HCT116 (cell line): ENCODE data around the gene GRK2. TPM values are rescaled to one million over a fixed set of nuclear protein-coding genes. Genes with fewer than 3 reads are reported as not detected.

Source experiments
- ATAC-seq: fragments of 200-7000 bp; cut with Tn5 transposase; 2 replicates; pipeline ENCODE4 v1.9.1; 2020; ENCODE audit warnings: mild to moderate bottlenecking, moderate library complexity
- BruUV-seq: library from RNA; stranded (reverse); fragments of 400-500 nt; replicated peaks from 2 replicates; lab custom pipeline; 2021; lab: Mats Ljungman, UMichigan
- CTCF ChIA-PET: fragments of 300-600 bp; sonication (Branson Sonifier 250); formaldehyde crosslinking; loops from one replicate; lab custom pipeline; 2021; ENCODE audit warnings: antibody characterized with exemption; lab: Charles Lee
- POLR2A ChIA-PET: fragments of 300-600, 350-600 bp; sonication (Branson Sonifier 250); formaldehyde crosslinking; loops from one replicate; lab custom pipeline; 2021; ENCODE audit warnings: antibody characterized with exemption; lab: Charles Lee
- RAD21 ChIA-PET, 2 experiments: fragments of 300-600 bp; sonication (Branson Sonifier 250); formaldehyde crosslinking; loops; one replicate each; lab custom pipeline; 2023; ENCODE audit warnings: low total read pairs in 2 of 2; ENCODE audit not compliant: uncharacterized antibody in 2 of 2, unreplicated experiment in 2 of 2, low non-redundant PET in 1 of 2; lab: Charles Lee
- DNase-seq: peaks from one replicate; pipeline ENCODE4 v3.0.0-alpha.2; 2010; ENCODE audit warnings: low read depth, low spot score
- H2AFZ ChIP-seq: fragments of 200-600 bp; shearing (Covaris generic), sonication (generic); 2 replicates; pipeline ENCODE4 v1.6.1; 2017; ENCODE audit warnings: low read depth, mixed run types, mixed read lengths, antibody characterized with exemption, low read length; ENCODE audit not compliant: poor library complexity, severe bottlenecking
- H3K27ac ChIP-seq: 2 replicates; pipeline ENCODE4 v1.5.1; 2012; ENCODE audit warnings: low read depth, low read length
- H3K27me3 ChIP-seq: fragments of 200-600 bp; sonication (generic); 2 replicates; pipeline ENCODE4 v1.6.1; 2016; ENCODE audit warnings: mixed run types, low read length, mixed read lengths; ENCODE audit not compliant: insufficient read depth
- H3K36me3 ChIP-seq, 2 experiments: fragments of 200-500 bp in 1 of 2; fragments of 200-600 bp in 1 of 2; sonication (Bioruptor generic) in 1 of 2; sonication (generic) in 1 of 2; 2 replicates each; pipeline versions ENCODE4 v1.5.1 to v1.6.1; 2014 to 2016; ENCODE audit warnings: low read length in 2 of 2, inconsistent platforms in 1 of 2, mixed read lengths in 1 of 2, mixed run types in 1 of 2; ENCODE audit not compliant: insufficient read depth in 2 of 2, control insufficient read depth in 1 of 2
- H3K4me1 ChIP-seq, 2 experiments: fragments of 200-600 bp in 1 of 2; sonication (generic) in 1 of 2; 2 replicates each; pipeline versions ENCODE4 v1.5.1 to v1.6.1; 2012 to 2017; ENCODE audit warnings: low read length in 2 of 2, inconsistent platforms in 1 of 2, mild to moderate bottlenecking in 1 of 2, mixed read lengths in 1 of 2, mixed run types in 1 of 2, moderate library complexity in 1 of 2; ENCODE audit not compliant: insufficient read depth in 2 of 2, control insufficient read depth in 1 of 2
- H3K4me2 ChIP-seq: fragments of 200-600 bp; sonication (generic); 2 replicates; pipeline ENCODE4 v1.6.1; 2017; ENCODE audit warnings: mixed run types, low read length, mixed read lengths
- H3K4me3 ChIP-seq, 2 experiments: fragments of 200-600 bp in 1 of 2; sonication (generic) in 1 of 2; replicated peaks in 1 of 2; 2 replicates each; pipeline ENCODE4 v1.5.1; 2011 to 2016; ENCODE audit warnings: low read length in 2 of 2, control low read depth in 1 of 2, low read depth in 1 of 2, mild to moderate bottlenecking in 1 of 2, mixed read lengths in 1 of 2, mixed run types in 1 of 2
- H3K79me2 ChIP-seq: fragments of 200-600 bp; sonication (generic); 2 replicates; pipeline ENCODE4 v1.6.1; 2017; ENCODE audit warnings: mild to moderate bottlenecking, mixed run types, low read length, moderate library complexity, mixed read lengths; ENCODE audit not compliant: insufficient read depth
- H3K9ac ChIP-seq: fragments of 200-600 bp; sonication (generic); 2 replicates; pipeline ENCODE4 v1.6.1; 2016; ENCODE audit warnings: low read length, mixed read lengths
- H3K9me2 ChIP-seq: fragments of 200-600 bp; sonication (generic), shearing (Covaris generic); 2 replicates; pipeline ENCODE4 v1.6.1; 2017; ENCODE audit warnings: mixed run types, mild to moderate bottlenecking, moderate library complexity; ENCODE audit not compliant: insufficient read depth
- H3K9me3 ChIP-seq, 2 experiments: fragments of 200-500 bp in 1 of 2; fragments of 200-600 bp in 1 of 2; sonication (Bioruptor generic) in 1 of 2; sonication (generic) in 1 of 2; 2 replicates each; pipeline ENCODE4 v1.6.1; 2014 to 2017; ENCODE audit warnings: low read length in 2 of 2, mixed read lengths in 2 of 2, inconsistent platforms in 1 of 2, low read depth in 1 of 2, mild to moderate bottlenecking in 1 of 2, mixed run types in 1 of 2, moderate library complexity in 1 of 2; ENCODE audit not compliant: control insufficient read depth in 1 of 2, insufficient read depth in 1 of 2
- H4K20me1 ChIP-seq: fragments of 200-600 bp; sonication (generic), shearing (Covaris generic); 2 replicates; pipeline ENCODE4 v1.6.1; 2017; ENCODE audit warnings: mixed run types, mild to moderate bottlenecking, moderate library complexity; ENCODE audit not compliant: insufficient read depth
- ATF3 ChIP-seq: IDR thresholded peaks from 2 replicates; pipeline ENCODE4 v1.6.1; 2012
- CBX3 ChIP-seq: IDR thresholded peaks from 2 replicates; pipeline ENCODE4 v1.6.1; 2012; ENCODE audit warnings: low read depth
- CEBPB ChIP-seq: IDR thresholded peaks from 2 replicates; pipeline ENCODE4 v1.6.1; 2012; ENCODE audit warnings: low read depth
- CTCF ChIP-seq, 3 experiments: fragments of 200-600 bp in 1 of 3; sonication (generic) in 1 of 3; IDR thresholded peaks in 2 of 3; conservative IDR thresholded peaks in 1 of 3; 2 replicates each; pipeline ENCODE4 v1.5.1; 2012 to 2017; ENCODE audit warnings: low read depth in 2 of 3, low read length in 2 of 3, antibody characterized with exemption in 1 of 3, borderline replicate concordance in 1 of 3, control low read depth in 1 of 3, mild to moderate bottlenecking in 1 of 3, mixed read lengths in 1 of 3, mixed run types in 1 of 3, moderate library complexity in 1 of 3; ENCODE audit not compliant: insufficient read depth in 1 of 3
- EGR1 ChIP-seq: IDR thresholded peaks from 2 replicates; pipeline ENCODE4 v1.6.1; 2012; ENCODE audit warnings: low read depth
- ELF1 ChIP-seq: IDR thresholded peaks from 2 replicates; pipeline ENCODE4 v1.6.1; 2012; ENCODE audit warnings: low read depth, borderline replicate concordance
- EZH2 ChIP-seq: fragments of 200-600 bp; sonication (generic); IDR thresholded peaks from 2 replicates; pipeline ENCODE4 v1.6.1; 2017; ENCODE audit warnings: antibody characterized with exemption, mixed run types
- EZH2phosphoT487 ChIP-seq: fragments of 200-600 bp; IDR thresholded peaks from 2 replicates; pipeline ENCODE4 v1.6.1; 2018; ENCODE audit warnings: antibody characterized with exemption, borderline replicate concordance
- FOSL1 ChIP-seq: IDR thresholded peaks from 2 replicates; pipeline ENCODE4 v1.6.1; 2012; ENCODE audit warnings: low read depth
- JUND ChIP-seq: IDR thresholded peaks from 2 replicates; pipeline ENCODE4 v1.6.1; 2012
- MAX ChIP-seq: IDR thresholded peaks from 2 replicates; pipeline ENCODE4 v1.6.1; 2012
- POLR2AphosphoS5 ChIP-seq: IDR thresholded peaks from 2 replicates; pipeline ENCODE4 v1.6.1; 2011; ENCODE audit warnings: mild to moderate bottlenecking, low read depth, low read length, moderate library complexity
- RAD21 ChIP-seq: IDR thresholded peaks from 2 replicates; pipeline ENCODE4 v1.6.1; 2012; ENCODE audit warnings: low read depth, mild to moderate bottlenecking
- SIN3A ChIP-seq: IDR thresholded peaks from 2 replicates; pipeline ENCODE4 v1.6.1; 2012; ENCODE audit warnings: low read depth
- SP1 ChIP-seq: IDR thresholded peaks from 2 replicates; pipeline ENCODE4 v1.6.1; 2012; ENCODE audit warnings: low read depth
- SRF ChIP-seq: IDR thresholded peaks from 2 replicates; pipeline ENCODE4 v1.6.1; 2012; ENCODE audit warnings: low read depth
- YY1 ChIP-seq: IDR thresholded peaks from 2 replicates; pipeline ENCODE4 v1.6.1; 2011; ENCODE audit warnings: low read length, low read depth, moderate library complexity, mild to moderate bottlenecking; ENCODE audit not compliant: insufficient replicate concordance; ENCODE audit errors: extremely low read depth
- ZBTB33 ChIP-seq: IDR thresholded peaks from 2 replicates; pipeline ENCODE4 v1.6.1; 2011; ENCODE audit warnings: mild to moderate bottlenecking, low read length, moderate library complexity; ENCODE audit not compliant: insufficient replicate concordance; ENCODE audit errors: extremely low read depth
- ZFX ChIP-seq: fragments of 450-650 bp; IDR thresholded peaks from 2 replicates; pipeline ENCODE4 v1.6.1; 2017
- intact Hi-C: fragments of 100-400 bp; cut with micrococcal nuclease; formaldehyde crosslinking; loops from 2 replicates; pipeline ENCODE4 v1.10.0; 2022
- total RNA-seq: library from RNA; stranded (reverse); gene quantifications from one replicate; pipeline ENCODE4 v1.2.1, GENCODE V29; 2021; ENCODE audit not compliant: unreplicated experiment

Gene GRK2
- total RNA-seq, 1 experiment from 2014 or later: 83.0 TPM

GRCh38 chr11:67293090-67293489, 26.8 kb downstream of the GRK2 start:
- POLR2A ChIA-PET: no interaction called here
- Histone ChIP-seq H3K4me1 (peaks cover 4 to 18% of the 10 kb centered on the region in 2 experiments), H3K4me3 (no peak overlapping the region), H3K27me3 (no peaks in the 10 kb centered on the region), H3K9me2 (no peaks in the 10 kb centered on the region), H4K20me1 (no peaks in the 10 kb centered on the region), H3K79me2 (peaks cover 38% of the 10 kb centered on the region; the same call in 1 of the 2 replicates), H3K9me3 (peaks cover 0 to 17% of the 10 kb centered on the region in 2 experiments; a peak in 1 of 4 replicates), H2AFZ (no peak overlapping the region), H3K36me3 (peaks cover 3 to 39% of the 10 kb centered on the region in 2 experiments; a peak in 2 of 4 replicates), H3K9ac (no peak overlapping the region), H3K27ac (no peak overlapping the region), H3K4me2 (no peak overlapping the region)
- RAD21 ChIA-PET: no interaction called here
- no peak for ATAC-seq
- CTCF ChIA-PET: no interaction called here
- no peak for TF ChIP-seq FOSL1
- TF ChIP-seq SP1: no peak
- no peak for TF ChIP-seq EZH2phosphoT487
- no peak for TF ChIP-seq CEBPB
- BruUV-seq: no TSS peak
- no peak for DNase-seq
- intact Hi-C loops: no loop called here

GRCh38 chr11:67295846-67296245, 29.6 kb downstream of the GRK2 start:
- CTCF ChIA-PET: no interaction called here
- RAD21 ChIA-PET: no interaction called here
- no peak overlapping the region for H3K4me2 ChIP-seq
- TF ChIP-seq CBX3 (no peak), JUND (no peak), ZFX (no peak), YY1 (no peak), EZH2 (no peak), CEBPB (no peak), MAX (no peak), EGR1 (no peak), POLR2AphosphoS5 (no peak), SRF (no peak), RAD21 (no peak), CTCF (IDR thresholded peaks at IDR 0.05 in 2 of 3, conservative IDR thresholded peaks at IDR 0.05 in 1 of 3; ENCODE audit: borderline replicate concordance in 1 of 3, insufficient read depth in 1 of 3, low read depth in 2 of 3, low read length in 2 of 3) (no peak), FOSL1 (no peak), ELF1 (no peak), ZBTB33 (no peak), SIN3A (no peak), ATF3 (no peak)
- POLR2A ChIA-PET: no interaction called here
- no peak for DNase-seq
- peaks cover 0 to 17% of the 10 kb centered on the region in 2 experiments; a peak in 1 of 4 replicates for H3K9me3 ChIP-seq
- H3K9me2 ChIP-seq: no peaks in the 10 kb centered on the region
- H3K79me2 ChIP-seq: peaks cover 29% of the 10 kb centered on the region; the same call in 1 of the 2 replicates
- peaks cover 6 to 44% of the 10 kb centered on the region in 2 experiments; a peak in 2 of 4 replicates for H3K36me3 ChIP-seq
- H3K9ac ChIP-seq: no peak overlapping the region
- ATAC-seq: no peak
- H3K27me3 ChIP-seq: no peaks in the 10 kb centered on the region
- H3K27ac ChIP-seq: no peak overlapping the region
- H4K20me1 ChIP-seq: no peaks in the 10 kb centered on the region
- BruUV-seq: no TSS peak
- H3K4me3 ChIP-seq: no peak overlapping the region
- 0 out of 4 replicates have a peak, but pooled peaks cover 0 to under 1% of the 10 kb centered on the region in 2 experiments for H3K4me1 ChIP-seq
- H2AFZ ChIP-seq: no peak overlapping the region
- intact Hi-C loops: no loop called here
